ENCODE data around the gene GADD45G. TPM values are rescaled to one million over a fixed set of nuclear protein-coding genes. Genes with fewer than 3 reads are reported as not detected.

Gene GADD45G
- total and polyA plus RNA-seq, 2 of the 8 experiments (the other 6 are each of a cell fraction or from before 2014, with no cell fraction given): 7.0 to 11.4 TPM

GRCh38 chr9:89632192-89632733 lies 27.5 kb downstream of the GADD45G start (continued):
- TF ChIP-seq CHD7 (IDR thresholded peaks at IDR 0.05; ENCODE audit: insufficient replicate concordance, low read length): no peak
- TF ChIP-seq EP300 (IDR thresholded peaks at IDR 0.05; ENCODE audit: borderline replicate concordance in 1 of 2, low read depth in 2 of 2, low read length in 2 of 2): no peak
- TF ChIP-seq KDM1A (IDR thresholded peaks at IDR 0.05; ENCODE audit: borderline replicate concordance, low read length): no peak
